Osteoblast (primary cell): ENCODE results near the gene ANO3. TPM values are rescaled to one million over a fixed set of nuclear protein-coding genes. Genes with fewer than 3 reads are reported as not detected.

Experiments used
- DNase-seq: peaks from one replicate; pipeline ENCODE4 v3.0.0; 2011; ENCODE audit warnings: low spot score, mixed read lengths; ENCODE audit not compliant: insufficient read length; ENCODE audit errors: missing footprints
- H2AFZ ChIP-seq: 2 replicates; pipeline ENCODE4 v1.6.0; 2011; ENCODE audit warnings: mild to moderate bottlenecking, low read length
- H3K27ac ChIP-seq: 2 replicates; pipeline ENCODE4 v1.5.1; 2011; ENCODE audit warnings: mild to moderate bottlenecking, low read depth, low read length, moderate library complexity
- H3K27me3 ChIP-seq: 2 replicates; pipeline ENCODE4 v1.6.0; 2012; ENCODE audit warnings: mild to moderate bottlenecking, control low read depth, inconsistent platforms, low read length, moderate library complexity; ENCODE audit not compliant: insufficient read depth
- H3K36me3 ChIP-seq: 2 replicates; pipeline ENCODE4 v1.5.1; 2011; ENCODE audit warnings: mild to moderate bottlenecking, low read length, control low read depth, moderate library complexity; ENCODE audit not compliant: insufficient read depth
- H3K4me1 ChIP-seq: 2 replicates; pipeline ENCODE4 v1.5.1; 2011; ENCODE audit warnings: mild to moderate bottlenecking, low read length, control low read depth, moderate library complexity; ENCODE audit not compliant: insufficient read depth
- H3K4me2 ChIP-seq: 2 replicates; pipeline ENCODE4 v1.6.0; 2011; ENCODE audit warnings: mild to moderate bottlenecking, low read length; ENCODE audit not compliant: insufficient read depth
- H3K4me3 ChIP-seq: fragments of 200-600 bp; sonication (generic); 3 replicates; pipeline ENCODE4 v1.5.1; 2012; ENCODE audit warnings: mild to moderate bottlenecking, low read length, inconsistent platforms; ENCODE audit not compliant: insufficient read depth
- H3K79me2 ChIP-seq: 2 replicates; pipeline ENCODE4 v1.6.0; 2012; ENCODE audit warnings: mild to moderate bottlenecking, low read length, control low read depth, inconsistent platforms; ENCODE audit not compliant: insufficient read depth
- H3K9me3 ChIP-seq: 2 replicates; pipeline ENCODE4 v1.5.1; 2011; ENCODE audit warnings: low read depth, low read length, control low read depth
- H4K20me1 ChIP-seq: 2 replicates; pipeline ENCODE4 v1.6.0; 2012; ENCODE audit warnings: mild to moderate bottlenecking, low read length, control low read depth; ENCODE audit not compliant: insufficient read depth
- CTCF ChIP-seq: IDR thresholded peaks from 2 replicates; pipeline ENCODE4 v1.5.1; 2011; ENCODE audit warnings: mild to moderate bottlenecking, low read depth, low read length, moderate library complexity; ENCODE audit errors: extremely low read depth
- total RNA-seq: library from RNA; depleted of rRNA; stranded (reverse); fragments of >200 nt; gene quantifications from 2 replicates; pipeline ENCODE4 v1.2.3, GENCODE V29; 2012

ANO3 gene
- total RNA-seq, 1 donor = under 0.01 TPM

DNA sequence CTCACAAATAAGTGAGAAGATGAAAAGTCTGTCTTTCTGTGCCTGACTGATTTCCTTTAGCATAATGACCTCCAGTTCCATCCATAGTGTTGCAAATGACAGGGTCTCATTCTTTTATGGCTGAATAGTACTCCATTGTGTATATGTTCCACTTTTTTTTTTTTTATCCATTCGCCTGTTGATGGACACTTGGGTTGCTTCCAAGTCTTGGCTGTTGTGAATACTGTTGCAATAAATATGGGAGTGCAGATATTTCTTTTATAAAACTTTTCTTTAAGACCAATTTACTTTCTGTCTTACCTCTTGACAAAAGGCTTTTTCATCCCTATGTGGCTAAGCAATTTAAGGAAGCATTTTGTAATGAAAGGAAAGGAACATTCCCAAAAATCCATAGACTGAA is 135.6 kb downstream of the ANO3 start:
- no peaks in the 10 kb centered on the region for H3K4me1 ChIP-seq
- no peaks in the 10 kb centered on the region for H3K36me3 ChIP-seq
- H3K4me2 ChIP-seq = no peak overlapping the region
- no peaks in the 10 kb centered on the region for H4K20me1 ChIP-seq
- H3K9me3 ChIP-seq = no peaks in the 10 kb centered on the region
- TF ChIP-seq CTCF = no peak
- DNase-seq = no peak
- H3K79me2 ChIP-seq = no peaks in the 10 kb centered on the region
- no peak overlapping the region for H2AFZ ChIP-seq
- no peak overlapping the region for H3K4me3 ChIP-seq
- no peaks in the 10 kb centered on the region for H3K27me3 ChIP-seq
- no peak overlapping the region for H3K27ac ChIP-seq

DNA sequence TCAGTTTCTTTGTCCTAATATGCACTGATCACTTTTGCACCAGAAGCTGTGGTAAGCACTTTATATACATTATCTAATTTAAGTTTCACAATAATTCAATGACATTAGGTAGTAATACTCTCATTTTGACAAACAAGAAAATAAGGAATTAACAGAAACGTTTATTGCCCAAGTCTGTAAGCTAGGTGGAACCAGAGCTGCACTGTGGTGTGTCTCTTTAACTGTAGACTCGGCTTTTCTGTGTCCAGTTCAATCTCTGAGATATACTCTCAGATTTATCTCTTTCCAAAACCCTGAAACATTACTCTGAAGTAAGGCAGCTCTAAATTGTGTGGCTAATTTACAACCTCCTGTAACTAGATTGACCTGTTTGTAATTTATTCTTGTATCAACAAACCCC is 139.1 kb downstream of the ANO3 start:
- H3K27me3 ChIP-seq = no peaks in the 10 kb centered on the region
- H3K4me3 ChIP-seq = no peak overlapping the region
- no peak overlapping the region for H3K4me2 ChIP-seq
- H3K36me3 ChIP-seq = no peaks in the 10 kb centered on the region
- no peaks in the 10 kb centered on the region for H3K4me1 ChIP-seq
- H3K79me2 ChIP-seq = no peaks in the 10 kb centered on the region
- H4K20me1 ChIP-seq = no peaks in the 10 kb centered on the region
- DNase-seq = no peak
- no peaks in the 10 kb centered on the region for H3K9me3 ChIP-seq
- TF ChIP-seq CTCF = no peak
- no peak overlapping the region for H2AFZ ChIP-seq
- no peak overlapping the region for H3K27ac ChIP-seq

- no peaks in the 10 kb centered on the region for H3K4me1 ChIP-seq
- H3K27ac ChIP-seq = no peak overlapping the region
- H4K20me1 ChIP-seq = no peaks in the 10 kb centered on the region
- H3K4me3 ChIP-seq = no peak overlapping the region
- H3K4me2 ChIP-seq = no peak overlapping the region
- H3K27me3 ChIP-seq = no peaks in the 10 kb centered on the region
- H3K36me3 ChIP-seq = no peaks in the 10 kb centered on the region
- H3K79me2 ChIP-seq = no peaks in the 10 kb centered on the region
- no peak for DNase-seq
- TF ChIP-seq CTCF = no peak
- H3K9me3 ChIP-seq = no peaks in the 10 kb centered on the region
- no peak overlapping the region for H2AFZ ChIP-seq
Observed at GRCh38 chr11:26473216-26474194, 141.6 kb downstream of the ANO3 start.

- H3K4me2 ChIP-seq = no peak overlapping the region
- H2AFZ ChIP-seq = no peak overlapping the region
Observed at GRCh38 chr11:26474401-26474800, 142.5 kb downstream of the ANO3 start.

More at GRCh38 chr11:26474401-26474800, 142.5 kb downstream of the ANO3 start:
- Histone ChIP-seq H3K4me3 (no peak overlapping the region), H3K36me3 (no peaks in the 10 kb centered on the region), H4K20me1 (no peaks in the 10 kb centered on the region), H3K27me3 (no peaks in the 10 kb centered on the region), H3K4me1 (no peaks in the 10 kb centered on the region), H3K27ac (no peak overlapping the region), H3K79me2 (no peaks in the 10 kb centered on the region), H3K9me3 (no peaks in the 10 kb centered on the region)
- TF ChIP-seq CTCF = no peak
- no peak for DNase-seq
